ENCODE measurements around the gene SAP30BP.

The SAP30BP gene

DNA sequence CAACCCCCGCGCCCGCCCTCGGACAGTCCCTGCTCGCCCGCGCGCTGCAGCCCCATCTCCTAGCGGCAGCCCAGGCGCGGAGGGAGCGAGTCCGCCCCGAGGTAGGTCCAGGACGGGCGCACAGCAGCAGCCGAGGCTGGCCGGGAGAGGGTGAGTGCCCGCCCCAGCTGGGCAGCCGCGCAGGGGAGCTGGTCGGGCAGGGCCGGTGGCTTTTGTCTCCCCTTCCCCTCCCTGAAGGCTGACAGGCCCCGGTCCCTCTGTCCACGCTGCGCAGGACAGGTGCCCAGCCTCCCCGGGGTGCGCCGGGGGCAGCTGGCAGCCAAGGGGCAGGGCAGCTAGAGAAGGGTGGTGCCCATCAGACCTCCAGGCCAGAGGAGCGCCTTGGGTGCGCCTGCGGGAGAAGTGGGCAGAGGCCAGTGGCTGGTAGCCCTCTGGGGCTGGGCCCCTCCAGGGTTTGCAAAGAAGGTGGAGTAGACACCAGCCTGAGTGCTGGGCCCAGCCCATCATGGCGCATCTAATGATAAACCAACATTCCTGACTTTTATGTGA, 54.4 kb downstream of the SAP30BP start:
- H3K27me3 ChIP-seq (ENCODE audit: insufficient read depth, low read length, poor library complexity), result peaks cover 24% of the 10 kb centered on the region
- no peak overlapping the region for H2AFZ ChIP-seq (ENCODE audit: low read depth, low read length)
- 0 out of 2 replicates have a peak, but pooled peaks cover 6% of the 10 kb centered on the region for H4K20me1 ChIP-seq (ENCODE audit: insufficient read depth, low read length)
- H3K27ac ChIP-seq (ENCODE audit: low read length), result no peak overlapping the region
- no peaks in the 10 kb centered on the region for H3K79me2 ChIP-seq (ENCODE audit: insufficient read depth, low read length)
- no peak overlapping the region for H3K9ac ChIP-seq (ENCODE audit: low read depth, low read length)
- TF ChIP-seq, protein P1, sequence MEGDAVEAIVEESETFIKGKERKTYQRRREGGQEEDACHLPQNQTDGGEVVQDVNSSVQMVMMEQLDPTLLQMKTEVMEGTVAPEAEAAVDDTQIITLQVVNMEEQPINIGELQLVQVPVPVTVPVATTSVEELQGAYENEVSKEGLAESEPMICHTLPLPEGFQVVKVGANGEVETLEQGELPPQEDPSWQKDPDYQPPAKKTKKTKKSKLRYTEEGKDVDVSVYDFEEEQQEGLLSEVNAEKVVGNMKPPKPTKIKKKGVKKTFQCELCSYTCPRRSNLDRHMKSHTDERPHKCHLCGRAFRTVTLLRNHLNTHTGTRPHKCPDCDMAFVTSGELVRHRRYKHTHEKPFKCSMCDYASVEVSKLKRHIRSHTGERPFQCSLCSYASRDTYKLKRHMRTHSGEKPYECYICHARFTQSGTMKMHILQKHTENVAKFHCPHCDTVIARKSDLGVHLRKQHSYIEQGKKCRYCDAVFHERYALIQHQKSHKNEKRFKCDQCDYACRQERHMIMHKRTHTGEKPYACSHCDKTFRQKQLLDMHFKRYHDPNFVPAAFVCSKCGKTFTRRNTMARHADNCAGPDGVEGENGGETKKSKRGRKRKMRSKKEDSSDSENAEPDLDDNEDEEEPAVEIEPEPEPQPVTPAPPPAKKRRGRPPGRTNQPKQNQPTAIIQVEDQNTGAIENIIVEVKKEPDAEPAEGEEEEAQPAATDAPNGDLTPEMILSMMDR (IDR thresholded peaks at IDR 0.05; ENCODE audit: borderline replicate concordance, extremely low read depth, low read length, poor library complexity, severe bottlenecking), result no peak
- TF ChIP-seq EZH2 (IDR thresholded peaks at IDR 0.05; ENCODE audit: borderline replicate concordance, low read depth, low read length, severe bottlenecking), result no peak
- ATAC-seq (ENCODE audit: insufficient read depth, low read depth), result no peak; the same call in 2 of the 3 replicates
- no peaks in the 10 kb centered on the region for H3K9me3 ChIP-seq (ENCODE audit: insufficient read depth, low read length, severe bottlenecking)
- DNase-seq, result no peak
- no peak overlapping the region for H3K4me3 ChIP-seq (ENCODE audit: low read depth in 1 of 2, low read length in 2 of 2)
- H3K4me1 ChIP-seq (ENCODE audit: insufficient read depth, low read length), result peaks cover 5% of the 10 kb centered on the region
- H3K4me2 ChIP-seq (ENCODE audit: insufficient read depth, low read length), result no peak overlapping the region
- H3K36me3 ChIP-seq (ENCODE audit: insufficient read depth, low read length), result no peaks in the 10 kb centered on the region

DNA sequence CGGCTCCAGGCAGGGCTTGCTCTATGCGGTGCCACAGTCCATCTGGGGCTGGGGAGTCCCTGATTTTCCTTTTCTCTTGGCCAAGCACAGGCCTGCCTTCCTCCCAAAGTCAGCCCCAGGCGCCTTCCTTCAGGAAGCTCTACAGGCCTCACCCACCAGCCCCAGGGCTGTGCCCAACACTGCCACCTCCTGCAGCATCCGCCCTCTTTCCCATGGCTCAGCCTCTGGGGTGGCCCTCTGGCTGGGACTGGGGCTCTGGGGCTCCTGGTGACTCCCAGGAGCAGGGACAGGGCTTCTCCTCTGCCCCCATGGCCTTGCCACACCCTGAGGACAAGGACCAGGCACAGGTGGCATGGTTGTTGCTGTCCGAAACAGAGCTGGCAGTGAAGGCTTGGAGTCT, 54.9 kb downstream of the SAP30BP start:
- H3K36me3 ChIP-seq (ENCODE audit: insufficient read depth, low read length), result no peaks in the 10 kb centered on the region
- no peak overlapping the region for H3K9ac ChIP-seq (ENCODE audit: low read depth, low read length)
- H3K4me1 ChIP-seq (ENCODE audit: insufficient read depth, low read length), result peaks cover 5% of the 10 kb centered on the region
- no peaks in the 10 kb centered on the region for H3K79me2 ChIP-seq (ENCODE audit: insufficient read depth, low read length)
- no peak overlapping the region for H3K4me2 ChIP-seq (ENCODE audit: insufficient read depth, low read length)
- DNase-seq, result no peak
- H4K20me1 ChIP-seq (ENCODE audit: insufficient read depth, low read length), result 0 out of 2 replicates have a peak, but pooled peaks cover 6% of the 10 kb centered on the region
- ATAC-seq (ENCODE audit: insufficient read depth, low read depth), result no peak
- TF ChIP-seq, protein P1 (IDR thresholded peaks at IDR 0.05; ENCODE audit: borderline replicate concordance, extremely low read depth, low read length, poor library complexity, severe bottlenecking), result no peak
- TF ChIP-seq EZH2 (IDR thresholded peaks at IDR 0.05; ENCODE audit: borderline replicate concordance, low read depth, low read length, severe bottlenecking), result no peak
- H3K27ac ChIP-seq (ENCODE audit: low read length), result no peak overlapping the region
- no peaks in the 10 kb centered on the region for H3K9me3 ChIP-seq (ENCODE audit: insufficient read depth, low read length, severe bottlenecking)
- H2AFZ ChIP-seq (ENCODE audit: low read depth, low read length), result no peak overlapping the region
- H3K27me3 ChIP-seq (ENCODE audit: insufficient read depth, low read length, poor library complexity), result peaks cover 24% of the 10 kb centered on the region
- no peak overlapping the region for H3K4me3 ChIP-seq (ENCODE audit: low read depth in 1 of 2, low read length in 2 of 2)

DNA sequence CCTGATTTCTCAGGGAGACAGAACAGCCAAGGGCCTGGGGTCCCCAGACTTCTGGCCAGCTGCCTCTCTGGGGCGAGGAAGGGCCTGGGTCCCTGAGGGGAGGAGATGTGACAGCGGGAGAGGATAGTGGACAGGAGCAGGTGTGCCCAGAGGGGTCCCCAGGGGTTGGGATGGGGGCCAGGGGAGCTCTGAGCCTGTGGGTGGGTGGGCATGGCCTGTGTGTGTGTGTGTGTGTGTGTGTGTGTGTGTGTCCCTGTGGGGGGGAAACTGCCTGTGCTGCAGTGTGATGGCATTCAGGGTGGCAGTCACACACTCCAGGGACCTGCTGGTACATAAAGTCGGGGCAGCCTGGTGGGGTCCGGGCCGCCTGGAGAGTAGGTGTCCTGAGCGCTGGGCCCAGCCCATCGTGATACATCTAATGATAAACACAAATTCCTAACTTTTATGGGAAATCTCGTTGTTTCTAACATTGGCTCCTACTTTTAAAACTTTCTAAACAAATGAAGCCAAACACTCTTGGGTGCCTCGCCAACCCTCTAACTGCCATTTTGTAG, 55.5 kb downstream of the SAP30BP start:
- ATAC-seq (ENCODE audit: insufficient read depth, low read depth) (no peak), DNase-seq (no peak)
- Histone ChIP-seq H3K4me1 (ENCODE audit: insufficient read depth, low read length) (peaks cover 5% of the 10 kb centered on the region), H3K4me2 (ENCODE audit: insufficient read depth, low read length) (no peak overlapping the region), H3K9me3 (ENCODE audit: insufficient read depth, low read length, severe bottlenecking) (no peaks in the 10 kb centered on the region), H4K20me1 (ENCODE audit: insufficient read depth, low read length) (0 out of 2 replicates have a peak, but pooled peaks cover 6% of the 10 kb centered on the region), H2AFZ (ENCODE audit: low read depth, low read length) (no peak overlapping the region), H3K79me2 (ENCODE audit: insufficient read depth, low read length) (no peaks in the 10 kb centered on the region), H3K27ac (ENCODE audit: low read length) (no peak overlapping the region), H3K27me3 (ENCODE audit: insufficient read depth, low read length, poor library complexity) (peaks cover 24% of the 10 kb centered on the region), H3K36me3 (ENCODE audit: insufficient read depth, low read length) (no peaks in the 10 kb centered on the region), H3K4me3 (ENCODE audit: low read depth in 1 of 2, low read length in 2 of 2) (no peak overlapping the region), H3K9ac (ENCODE audit: low read depth, low read length) (no peak overlapping the region)
- no peak for TF ChIP-seq EZH2 (IDR thresholded peaks at IDR 0.05; ENCODE audit: borderline replicate concordance, low read depth, low read length, severe bottlenecking)
- TF ChIP-seq, protein P1 (IDR thresholded peaks at IDR 0.05; ENCODE audit: borderline replicate concordance, extremely low read depth, low read length, poor library complexity, severe bottlenecking), result no peak
